NT2/D1 (cell line): ENCODE results near the gene SORBS2.

Source experiments
- SUZ12 ChIP-seq: IDR thresholded peaks from 2 replicates; pipeline ENCODE4 v1.6.1; 2011; ENCODE audit not compliant: insufficient read length, insufficient read depth; ENCODE audit errors: extremely low read depth
- YY1 ChIP-seq: IDR thresholded peaks from 2 replicates; pipeline ENCODE4 v1.6.1; 2011; ENCODE audit not compliant: insufficient read length, insufficient read depth
- ZNF274 ChIP-seq: IDR thresholded peaks from 2 replicates; pipeline ENCODE4 v1.6.1; 2011; ENCODE audit warnings: mild to moderate bottlenecking, low read depth, low read length

DNA sequence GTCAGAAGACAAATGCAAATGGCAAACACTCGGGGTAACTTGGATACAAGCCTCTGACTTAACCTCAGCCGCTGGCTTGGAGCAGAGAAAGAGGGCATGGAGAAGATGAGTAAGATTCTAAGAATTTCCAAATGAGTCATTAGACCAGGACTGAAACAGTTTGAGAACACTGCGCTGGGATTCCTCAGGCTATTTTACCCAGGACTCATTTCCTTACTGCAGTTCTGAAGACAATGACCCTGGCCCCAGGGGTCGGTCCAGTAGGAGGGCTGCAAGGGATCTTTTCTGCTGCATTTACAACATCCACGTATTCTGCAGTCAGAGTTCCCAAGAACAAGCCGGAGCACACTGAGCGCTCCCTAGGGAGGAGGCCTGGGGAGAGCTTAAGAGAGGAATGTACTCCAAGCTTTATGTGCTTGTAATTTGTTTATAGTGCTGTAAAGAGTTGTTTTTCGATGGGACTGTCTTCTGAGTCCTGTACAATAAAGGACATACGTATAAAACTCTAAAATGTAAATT lies 27.3 kb upstream of the SORBS2 start:
- no peak for TF ChIP-seq ZNF274
- no peak for TF ChIP-seq YY1
- TF ChIP-seq SUZ12: no peak
